Measurements from ENCODE around the gene MORF4L1. TPM values are rescaled to one million over a fixed set of nuclear protein-coding genes. Genes with fewer than 3 reads are reported as not detected.
"Not testable (repeated sequence)": the region's sequence is repeated elsewhere in the genome, so short reads cannot be mapped to it uniquely, and the experiment has no call there.

The MORF4L1 gene
- total RNA-seq, 4 donors from 2014 or later, result 83.6 to 293 (median 156) TPM

DNA sequence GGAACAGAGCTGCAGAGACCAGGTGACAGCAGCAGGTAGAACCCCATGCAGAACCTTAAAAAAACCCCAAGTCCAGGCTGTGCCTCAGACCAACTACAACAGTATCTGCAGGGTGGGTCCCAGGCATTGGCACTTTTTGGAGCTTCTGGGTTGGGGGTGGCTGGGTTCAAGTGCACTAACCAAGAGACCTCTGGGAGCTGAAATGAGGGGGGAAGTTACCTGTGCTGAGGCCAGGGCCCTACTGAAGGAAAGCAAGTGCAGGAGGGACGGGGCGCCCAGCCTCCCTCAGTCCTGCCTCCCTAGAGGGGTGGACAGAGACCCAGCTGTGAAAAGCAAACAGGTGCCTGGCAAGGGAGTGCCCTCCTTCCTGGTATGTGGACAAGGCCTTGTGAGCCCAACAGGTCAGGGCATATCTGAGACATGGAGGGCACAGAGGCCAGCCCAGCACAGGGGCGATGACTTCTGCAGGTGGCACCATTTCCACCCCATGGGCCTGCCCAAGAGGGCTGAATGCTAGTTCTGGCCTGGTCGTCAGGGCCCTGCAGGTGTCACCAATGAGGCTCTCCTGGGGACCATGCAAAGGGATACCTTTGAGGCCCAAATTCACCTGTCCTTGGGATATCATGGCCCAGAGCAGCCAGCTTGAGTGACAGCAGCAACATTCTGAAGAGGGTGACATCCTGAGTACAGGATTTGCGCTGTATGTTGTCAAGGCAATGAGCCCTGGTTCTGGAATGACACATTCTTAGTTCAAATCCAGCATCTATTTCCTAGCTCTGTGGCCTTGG, 53.5 kb downstream of the MORF4L1 start:
- no peak overlapping the region for H3K4me3 ChIP-seq
- H3K27me3 ChIP-seq, result no peaks in the 10 kb centered on the region
- no peak overlapping the region for H3K27ac ChIP-seq
- WGBS, 2 donors, result 77 to 90% methylated on average over 2 to 3 of the region's 5 CpGs
- TF ChIP-seq POLR2A (IDR thresholded peaks at IDR 0.05), result no peak
- TF ChIP-seq, protein P1, sequence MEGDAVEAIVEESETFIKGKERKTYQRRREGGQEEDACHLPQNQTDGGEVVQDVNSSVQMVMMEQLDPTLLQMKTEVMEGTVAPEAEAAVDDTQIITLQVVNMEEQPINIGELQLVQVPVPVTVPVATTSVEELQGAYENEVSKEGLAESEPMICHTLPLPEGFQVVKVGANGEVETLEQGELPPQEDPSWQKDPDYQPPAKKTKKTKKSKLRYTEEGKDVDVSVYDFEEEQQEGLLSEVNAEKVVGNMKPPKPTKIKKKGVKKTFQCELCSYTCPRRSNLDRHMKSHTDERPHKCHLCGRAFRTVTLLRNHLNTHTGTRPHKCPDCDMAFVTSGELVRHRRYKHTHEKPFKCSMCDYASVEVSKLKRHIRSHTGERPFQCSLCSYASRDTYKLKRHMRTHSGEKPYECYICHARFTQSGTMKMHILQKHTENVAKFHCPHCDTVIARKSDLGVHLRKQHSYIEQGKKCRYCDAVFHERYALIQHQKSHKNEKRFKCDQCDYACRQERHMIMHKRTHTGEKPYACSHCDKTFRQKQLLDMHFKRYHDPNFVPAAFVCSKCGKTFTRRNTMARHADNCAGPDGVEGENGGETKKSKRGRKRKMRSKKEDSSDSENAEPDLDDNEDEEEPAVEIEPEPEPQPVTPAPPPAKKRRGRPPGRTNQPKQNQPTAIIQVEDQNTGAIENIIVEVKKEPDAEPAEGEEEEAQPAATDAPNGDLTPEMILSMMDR (IDR thresholded peaks at IDR 0.05), result no peak
- H3K9me3 ChIP-seq, result no peaks in the 10 kb centered on the region
- peaks cover 0 to 39% (median 10%) of the 10 kb centered on the region in 3 donors for H3K4me1 ChIP-seq
- no peak for DNase-seq
- intact Hi-C loops (cut with DNase I), result no loop called here
- peaks cover 18 to 70% (median 24%) of the 10 kb centered on the region in 3 donors for H3K36me3 ChIP-seq

DNA sequence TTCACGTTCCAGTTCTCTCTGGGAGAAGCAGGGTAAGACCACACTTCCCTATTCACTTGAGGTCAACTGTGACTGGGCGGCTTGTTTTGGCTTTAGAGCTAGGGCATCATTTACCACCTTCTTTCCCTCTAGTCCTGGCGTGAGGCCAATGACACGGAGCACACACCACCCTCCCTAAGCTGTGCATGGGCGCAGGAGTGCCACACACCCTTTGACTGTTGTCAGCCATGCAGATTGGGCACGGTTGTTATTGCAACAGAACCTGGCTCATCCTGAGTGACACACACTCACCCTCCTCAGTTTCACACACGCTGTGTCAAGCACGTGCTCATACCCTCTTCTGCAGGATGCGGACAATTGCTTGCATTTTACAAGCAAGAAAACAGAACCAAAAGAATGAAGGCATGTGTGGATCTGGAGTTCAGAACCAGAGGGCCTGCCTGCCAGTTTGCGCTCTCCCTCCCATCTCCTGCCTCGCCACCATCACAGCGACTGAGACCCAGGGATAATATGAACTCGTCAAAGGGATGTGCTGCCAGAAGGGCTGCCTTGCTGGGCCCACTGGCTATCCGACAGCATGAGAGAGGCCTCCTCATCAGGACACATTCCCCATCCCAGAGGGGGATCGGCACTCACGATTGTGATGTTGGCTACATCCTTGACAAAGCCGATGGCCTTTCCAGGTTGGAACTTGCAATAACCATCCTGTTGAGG, 54.5 kb downstream of the MORF4L1 start:
- no peak for TF ChIP-seq POLR2A (IDR thresholded peaks at IDR 0.05)
- TF ChIP-seq, protein P1 (IDR thresholded peaks at IDR 0.05), result no peak
- intact Hi-C loops (cut with DNase I), result no loop called here
- 73% methylated on average over 11 to 16 of the region's 17 CpGs for WGBS, 2 donors
- H3K4me3 ChIP-seq, result no peak overlapping the region
- H3K4me1 ChIP-seq, result peaks cover 0 to 50% (median 19%) of the 10 kb centered on the region in 3 donors
- no peaks in the 10 kb centered on the region for H3K27me3 ChIP-seq
- H3K9me3 ChIP-seq, result no peaks in the 10 kb centered on the region
- no peak for DNase-seq
- peak overlapping the region in 1 of 4 donors; percentile 0 for H3K27ac ChIP-seq
- peaks cover 8 to 68% (median 15%) of the 10 kb centered on the region in 3 donors for H3K36me3 ChIP-seq

DNA sequence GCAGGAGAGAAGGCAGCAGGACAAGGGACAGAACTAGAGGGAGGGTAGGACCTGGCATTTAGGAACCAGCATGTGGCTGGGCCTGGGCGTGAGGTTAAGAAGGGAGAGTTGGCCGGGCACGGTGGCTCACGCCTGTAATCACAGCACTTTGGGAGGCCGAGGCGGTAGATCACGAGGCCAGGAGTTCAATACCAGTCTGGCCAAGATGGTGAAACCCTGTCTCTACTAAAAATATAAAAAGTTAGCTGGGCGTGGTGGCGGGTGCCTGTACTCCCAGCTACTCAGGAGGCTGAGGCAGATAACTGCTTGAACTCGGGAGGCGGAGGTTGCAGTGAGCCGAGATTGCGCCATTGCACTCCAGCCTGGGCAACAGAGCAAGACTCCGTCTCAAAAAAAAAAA, 55.5 kb downstream of the MORF4L1 start:
- 89 to 90% methylated on average over 9 to 12 of the region's 14 CpGs for WGBS, 2 donors
- H3K27ac ChIP-seq; intact Hi-C loops (cut with DNase I); H3K27me3 ChIP-seq; H3K9me3 ChIP-seq; DNase-seq; H3K4me3 ChIP-seq: not testable (repeated sequence)
- peaks cover 0 to 60% (median 6%) of the 10 kb centered on the region in 3 donors for H3K36me3 ChIP-seq
- peaks cover 0 to 59% (median 19%) of the 10 kb centered on the region in 3 donors for H3K4me1 ChIP-seq

DNA sequence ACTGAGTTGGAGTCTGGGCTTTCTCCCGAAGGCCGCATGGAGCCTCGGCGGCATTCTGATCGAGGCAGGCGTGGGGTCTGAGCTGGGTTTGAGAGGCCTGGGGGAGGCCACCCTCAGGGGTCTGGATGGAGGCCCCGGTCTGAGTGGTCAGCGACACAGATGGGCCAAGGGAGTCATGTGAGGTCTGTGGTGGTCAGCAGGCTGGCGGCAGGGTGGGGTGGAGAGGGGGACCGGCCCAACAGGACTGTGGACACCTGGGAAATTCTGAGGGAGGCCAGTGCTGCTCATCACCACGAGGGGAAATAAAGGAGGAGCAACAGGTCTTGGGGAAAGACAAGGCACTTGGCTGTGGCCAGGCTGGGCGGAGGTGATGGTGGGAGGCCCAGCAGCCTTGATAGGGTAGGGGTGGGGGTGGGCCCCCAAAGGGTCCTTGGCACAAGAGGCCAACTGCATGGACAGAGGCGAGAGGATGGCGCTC, 56.0 kb downstream of the MORF4L1 start:
- peaks cover 0 to 64% (median 19%) of the 10 kb centered on the region in 3 donors for H3K4me1 ChIP-seq
- intact Hi-C loops (cut with DNase I), result no loop called here
- H3K36me3 ChIP-seq, result peaks cover 0 to 60% (median 1%) of the 10 kb centered on the region in 3 donors
- no peaks in the 10 kb centered on the region for H3K27me3 ChIP-seq
- H3K4me3 ChIP-seq, result no peak overlapping the region
- H3K27ac ChIP-seq, result no peak overlapping the region
- no peak for DNase-seq
- H3K9me3 ChIP-seq, result no peaks in the 10 kb centered on the region
- TF ChIP-seq, protein P1 (IDR thresholded peaks at IDR 0.05), result no peak
- no peak for TF ChIP-seq POLR2A (IDR thresholded peaks at IDR 0.05)
- 90 to 96% methylated on average over 12 of the region's 14 CpGs for WGBS, 2 donors

DNA sequence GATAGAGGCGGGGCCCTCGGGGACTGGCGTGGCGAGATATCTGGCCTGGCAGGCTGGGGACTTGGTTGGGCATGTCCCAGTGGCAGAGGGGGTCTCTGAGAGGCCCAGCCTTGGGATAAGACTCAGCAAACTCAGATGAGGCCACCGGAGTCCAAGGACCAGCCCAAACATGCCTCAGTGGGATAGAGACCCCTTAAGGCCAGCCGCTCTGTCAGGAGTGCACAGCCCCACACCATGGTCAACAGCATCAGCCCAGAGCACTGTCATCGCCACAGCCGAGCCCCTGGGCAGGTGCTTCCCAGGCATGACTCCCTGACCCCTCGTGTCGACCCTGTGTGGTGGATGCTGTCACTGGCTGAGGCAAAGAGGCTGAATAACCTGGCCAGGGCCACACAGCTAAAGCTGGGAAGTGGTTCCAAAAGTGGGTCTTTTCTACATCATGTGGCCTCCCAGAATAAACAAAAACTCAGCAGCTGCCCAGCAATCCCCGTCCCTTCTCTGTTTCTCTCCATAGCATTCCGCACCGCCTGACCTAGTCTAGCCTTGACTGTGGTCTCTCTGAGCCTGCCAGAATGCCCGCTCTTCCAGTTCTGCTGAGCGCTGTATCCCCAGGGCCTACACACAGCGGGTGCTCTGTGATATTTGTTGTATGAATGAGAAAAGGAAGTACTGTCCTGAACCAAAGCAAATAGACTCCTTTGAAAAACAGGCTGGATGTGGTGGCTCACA, 57.0 kb downstream of the MORF4L1 start:
- intact Hi-C loops (cut with DNase I), result no loop called here
- DNase-seq, result no peak
- TF ChIP-seq, protein P1 (IDR thresholded peaks at IDR 0.05), result no peak
- no peak for TF ChIP-seq POLR2A (IDR thresholded peaks at IDR 0.05)
- Histone ChIP-seq H3K27me3 (no peaks in the 10 kb centered on the region), H3K27ac (peak overlapping the region; percentile 15 to 81 (median 70)), H3K4me1 (peaks cover 4 to 74% (median 25%) of the 10 kb centered on the region in 3 donors), H3K36me3 (peaks cover 0 to 60% (median 0%) of the 10 kb centered on the region in 3 donors), H3K4me3 (no peak overlapping the region), H3K9me3 (no peaks in the 10 kb centered on the region)
- 61 to 84% methylated on average over 8 to 9 of the region's 16 CpGs for WGBS, 2 donors
